PC-3 (cell line): ENCODE data around the gene PRH2. TPM values are rescaled to one million over a fixed set of nuclear protein-coding genes. Genes with fewer than 3 reads are reported as not detected.

Source experiments
- ATAC-seq: fragments of 200-7000 bp; cut with Tn5 transposase; 2 replicates; pipeline ENCODE4 v1.9.1; 2020; ENCODE audit warnings: mild to moderate bottlenecking, moderate library complexity
- BruUV-seq: library from RNA; stranded (reverse); fragments of 400-500 nt; replicated peaks from 2 replicates; lab custom pipeline; 2021; lab: Mats Ljungman, UMichigan
- CTCF ChIA-PET: fragments of 300-600 bp; sonication (Branson Sonifier 250); formaldehyde crosslinking; loops from one replicate; lab custom pipeline; 2022; ENCODE audit warnings: antibody characterized with exemption; lab: Charles Lee
- POLR2A ChIA-PET: fragments of 300-600 bp; sonication (Branson Sonifier 250); formaldehyde crosslinking; loops from one replicate; lab custom pipeline; 2022; ENCODE audit warnings: antibody characterized with exemption; ENCODE audit not compliant: unreplicated experiment; lab: Charles Lee
- DNase-seq: peaks from one replicate; pipeline ENCODE4 v3.0.0-alpha.2; 2015
- H2AFZ ChIP-seq: fragments of 300-600 bp; sonication (generic); 2 replicates; pipeline ENCODE4 v1.6.0; 2016; ENCODE audit warnings: antibody characterized with exemption, low read length
- H3F3A ChIP-seq: fragments of 300-600 bp; sonication (generic); one replicate; pipeline ENCODE4 v1.6.0; 2017; ENCODE audit warnings: antibody characterized with exemption, low read length, control low read depth, mild to moderate bottlenecking; ENCODE audit not compliant: unreplicated experiment
- H3K27ac ChIP-seq: fragments of 300-600 bp; sonication (generic); 2 replicates; pipeline ENCODE4 v1.5.1; 2016; ENCODE audit warnings: mild to moderate bottlenecking, low read length
- H3K27me3 ChIP-seq: fragments of 300-600 bp; sonication (generic); 2 replicates; pipeline ENCODE4 v1.6.1; 2016; ENCODE audit warnings: low read length, mixed read lengths
- H3K36me3 ChIP-seq: fragments of 300-600 bp; sonication (generic); 2 replicates; pipeline ENCODE4 v1.6.1; 2016; ENCODE audit warnings: low read depth, mixed run types, low read length, mixed read lengths
- H3K4me1 ChIP-seq: fragments of 300-600 bp; sonication (generic); 2 replicates; pipeline ENCODE4 v1.5.1; 2016; ENCODE audit warnings: low read length; ENCODE audit not compliant: insufficient read depth
- H3K4me2 ChIP-seq: fragments of 300-600 bp; sonication (generic); 2 replicates; pipeline ENCODE4 v1.6.0; 2016; ENCODE audit warnings: low read length
- H3K4me3 ChIP-seq: fragments of 300-600 bp; sonication (generic); 2 replicates; pipeline ENCODE4 v1.5.1; 2016; ENCODE audit warnings: mild to moderate bottlenecking, low read length, mixed read lengths
- H3K79me2 ChIP-seq: fragments of 300-600 bp; sonication (generic); 2 replicates; pipeline ENCODE4 v1.6.1; 2017; ENCODE audit warnings: low read length, mixed read lengths
- H3K9ac ChIP-seq: fragments of 300-600 bp; sonication (generic); 2 replicates; pipeline ENCODE4 v1.6.0; 2016; ENCODE audit warnings: mild to moderate bottlenecking, low read length
- H3K9me2 ChIP-seq: fragments of 300-600 bp; sonication (generic); replicated peaks from 2 replicates; pipeline ENCODE4 v1.6.1; 2016; ENCODE audit warnings: mixed run types, low read length, mixed read lengths
- H3K9me3 ChIP-seq: fragments of 300-600 bp; sonication (generic); 2 replicates; pipeline ENCODE4 v1.6.1; 2016; ENCODE audit warnings: low read length, mixed read lengths
- H4K20me1 ChIP-seq: fragments of 300-600 bp; sonication (generic); 2 replicates; pipeline ENCODE4 v1.6.1; 2016; ENCODE audit warnings: low read length, mixed read lengths
- CTCF ChIP-seq: fragments of 300-600 bp; sonication (generic); conservative IDR thresholded peaks from 2 replicates; pipeline ENCODE4 v1.5.1; 2017; ENCODE audit warnings: antibody characterized with exemption, low read depth, mild to moderate bottlenecking, low read length
- EZH2 ChIP-seq: fragments of 300-600 bp; sonication (generic); IDR thresholded peaks from one replicate; pipeline ENCODE4 v1.6.1; 2017; ENCODE audit warnings: antibody characterized with exemption, mild to moderate bottlenecking, low read length; ENCODE audit not compliant: unreplicated experiment
- EZH2phosphoT487 ChIP-seq: fragments of 300-600 bp; sonication (generic); IDR thresholded peaks from 2 replicates; pipeline ENCODE4 v1.6.1; 2018; ENCODE audit warnings: mild to moderate bottlenecking, antibody characterized with exemption, low read length, borderline replicate concordance
- intact Hi-C: fragments of 100-400 bp; cut with micrococcal nuclease; formaldehyde crosslinking; loops from 2 replicates; pipeline ENCODE4 v1.9.0; 2023
- total RNA-seq: library from RNA; depleted of rRNA; stranded (reverse); fragments of >200 nt; gene quantifications from 2 replicates; pipeline ENCODE4 v1.2.3, GENCODE V29; 2014

Gene PRH2
- total RNA-seq, 1 experiment from 2014 or later: not detected

DNA sequence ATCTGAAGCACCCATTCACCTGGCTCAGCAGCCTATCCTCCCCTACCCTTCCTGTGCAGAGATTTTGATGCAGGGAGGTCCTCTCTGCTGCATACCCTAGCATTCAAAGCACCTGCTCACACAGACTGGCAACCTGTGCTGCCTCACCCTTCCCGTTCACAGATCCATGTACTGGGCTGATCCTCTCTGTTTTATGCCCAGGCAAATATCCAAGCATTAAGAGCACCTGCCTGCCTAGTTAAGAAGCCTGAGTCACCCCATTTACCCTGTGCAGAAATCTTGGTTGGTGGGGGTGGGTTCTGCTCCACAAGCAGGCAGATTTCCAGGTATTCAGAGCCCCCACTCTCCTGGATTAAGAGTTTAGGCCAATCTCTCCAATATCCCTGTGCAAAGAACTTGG is 28.1 kb upstream of the PRH2 start:
- Histone ChIP-seq H3F3A (no peaks in the 10 kb centered on the region), H3K27me3 (no peaks in the 10 kb centered on the region), H3K9ac (no peak overlapping the region), H3K79me2 (no peaks in the 10 kb centered on the region), H3K27ac (no peak overlapping the region), H2AFZ (no peak overlapping the region), H3K36me3 (no peaks in the 10 kb centered on the region), H3K4me2 (no peak overlapping the region), H3K4me3 (no peak overlapping the region), H4K20me1 (no peaks in the 10 kb centered on the region), H3K9me2 (no peaks in the 10 kb centered on the region), H3K9me3 (no peaks in the 10 kb centered on the region), H3K4me1 (no peaks in the 10 kb centered on the region)
- BruUV-seq: no TSS peak
- intact Hi-C loops: loop anchor here (2.0 kb wide), 1 partner anchor 130 kb away; no protein-coding TSS in a partner anchor
- DNase-seq (no peak), ATAC-seq (no peak; the same call in 1 of the 2 replicates)
- ChIA-PET CTCF (no interaction called here), POLR2A (no interaction called here)
- TF ChIP-seq EZH2phosphoT487 (no peak), EZH2 (no peak), CTCF (no peak)

GRCh38 chr12:10901427-10901826 is 27.6 kb upstream of the PRH2 start:
- H3K9me3 ChIP-seq: no peaks in the 10 kb centered on the region
- ATAC-seq: peak; percentile 77
- ChIA-PET POLR2A (no interaction called here), CTCF (no interaction called here)
- no peaks in the 10 kb centered on the region for H3K9me2 ChIP-seq
- H3K9ac ChIP-seq: no peak overlapping the region
- no peaks in the 10 kb centered on the region for H3F3A ChIP-seq
- no peaks in the 10 kb centered on the region for H3K4me1 ChIP-seq
- no peak overlapping the region for H2AFZ ChIP-seq
- no TSS peak for BruUV-seq
- no peak overlapping the region for H3K4me3 ChIP-seq
- H3K4me2 ChIP-seq: no peak overlapping the region
- H3K27me3 ChIP-seq: no peaks in the 10 kb centered on the region
- TF ChIP-seq EZH2: no peak
- no peak for TF ChIP-seq EZH2phosphoT487
- peak; percentile 57 for TF ChIP-seq CTCF
- no peak overlapping the region for H3K27ac ChIP-seq
- H3K36me3 ChIP-seq: no peaks in the 10 kb centered on the region
- H4K20me1 ChIP-seq: no peaks in the 10 kb centered on the region
- DNase-seq: peak; percentile 45
- intact Hi-C loops: loop anchor here (2.0 kb wide), 1 partner anchor 131 kb away; no protein-coding TSS in a partner anchor
- no peaks in the 10 kb centered on the region for H3K79me2 ChIP-seq

DNA sequence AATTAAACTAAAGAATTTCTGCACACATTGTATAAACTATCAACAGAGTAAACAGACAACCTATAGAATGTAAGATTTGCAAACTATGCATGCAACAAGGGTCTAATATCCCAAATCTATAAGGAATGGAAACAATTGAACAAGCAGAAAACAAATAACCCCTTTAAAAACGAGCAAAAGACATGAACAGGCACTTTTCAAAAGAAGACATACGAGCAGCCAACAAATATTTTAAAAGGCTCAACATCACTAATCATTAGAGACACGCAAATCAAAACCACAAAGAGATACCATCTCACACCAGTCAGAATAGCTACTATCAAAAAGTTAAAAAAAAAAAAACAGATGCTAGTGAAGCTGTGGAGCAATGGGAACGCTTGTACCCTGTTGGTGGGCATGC is 24.4 kb upstream of the PRH2 start:
- H3K4me1 ChIP-seq: no peaks in the 10 kb centered on the region
- H2AFZ ChIP-seq: no peak overlapping the region
- H3K27ac ChIP-seq: no peak overlapping the region
- no TSS peak for BruUV-seq
- no peak overlapping the region for H3K9ac ChIP-seq
- intact Hi-C loops: no loop called here
- no peaks in the 10 kb centered on the region for H3K9me3 ChIP-seq
- H4K20me1 ChIP-seq: no peaks in the 10 kb centered on the region
- no peak overlapping the region for H3K4me2 ChIP-seq
- H3F3A ChIP-seq: no peaks in the 10 kb centered on the region
- ATAC-seq (no peak), DNase-seq (no peak)
- no peak overlapping the region for H3K4me3 ChIP-seq
- ChIA-PET POLR2A (no interaction called here), CTCF (no interaction called here)
- H3K79me2 ChIP-seq: no peaks in the 10 kb centered on the region
- no peaks in the 10 kb centered on the region for H3K27me3 ChIP-seq
- H3K36me3 ChIP-seq: no peaks in the 10 kb centered on the region
- no peaks in the 10 kb centered on the region for H3K9me2 ChIP-seq
- TF ChIP-seq CTCF (no peak), EZH2phosphoT487 (no peak), EZH2 (no peak)
